Esophagus (tissue), 2 donors: ENCODE measurements around the gene CTSO. TPM values are rescaled to one million over a fixed set of nuclear protein-coding genes. Genes with fewer than 3 reads are reported as not detected.

Experiments used
- H3K27ac ChIP-seq, 2 donors: one replicate each; pipeline ENCODE4 v1.5.1; 2013; ENCODE audit warnings: low read depth in 2 of 2, mild to moderate bottlenecking in 2 of 2, inconsistent platforms in 1 of 2, low read length in 1 of 2, moderate library complexity in 1 of 2
- H3K27me3 ChIP-seq, 2 donors: one replicate each; pipeline ENCODE4 v1.6.1; 2013; ENCODE audit warnings: low read length in 2 of 2, control low read depth in 1 of 2, mild to moderate bottlenecking in 1 of 2; ENCODE audit not compliant: insufficient read depth in 2 of 2, control insufficient read depth in 1 of 2
- H3K36me3 ChIP-seq, 2 donors: one replicate each; pipeline ENCODE4 v1.6.1; 2013; ENCODE audit warnings: low read length in 1 of 2; ENCODE audit not compliant: control insufficient read depth in 2 of 2, insufficient read depth in 2 of 2
- H3K4me1 ChIP-seq, 2 donors: one replicate each; pipeline ENCODE4 v1.6.1; 2013; ENCODE audit warnings: low read length in 1 of 2; ENCODE audit not compliant: control insufficient read depth in 2 of 2, insufficient read depth in 2 of 2
- H3K4me3 ChIP-seq, 2 donors: one replicate each; pipeline ENCODE4 v1.5.1; 2013; ENCODE audit warnings: low read length in 2 of 2, mild to moderate bottlenecking in 2 of 2, low read depth in 1 of 2, moderate library complexity in 1 of 2
- H3K9me3 ChIP-seq, 2 donors: one replicate each; pipeline ENCODE4 v1.6.1; 2013; ENCODE audit warnings: mild to moderate bottlenecking in 2 of 2, low read depth in 1 of 2, low read length in 1 of 2, moderate library complexity in 1 of 2; ENCODE audit not compliant: control insufficient read depth in 2 of 2, insufficient read depth in 1 of 2
- WGBS, 2 donors: extraction: QIAGEN DNeasy Blood & Tissue Kit; methylation state at CpG; one replicate each; pipeline ENCODE4 v1.1.7; 2013; 5-methylcytosine and 5-hydroxymethylcytosine counted together
- polyA plus RNA-seq, 2 donors: library from polyadenylated mRNA; stranded (reverse); fragments of 200-250 nt; gene quantifications; one replicate each; pipeline ENCODE4 v1.2.3, GENCODE V29; 2013
- donor health status: healthy with polysubstance abuse.
- donor health status: Bipolar disorder and iron deficiency.

Gene CTSO
- polyA plus RNA-seq, 2 donors = 0.96 to 2.6 TPM

GRCh38 chr4:155959417-155959816, 5.8 kb upstream of the CTSO start:
- Histone ChIP-seq H3K4me3 (no peak overlapping the region), H3K4me1 (no peaks in the 10 kb centered on the region), H3K9me3 (peaks cover 0 to 2% of the 10 kb centered on the region in 2 donors), H3K27ac (no peak overlapping the region), H3K27me3 (no peaks in the 10 kb centered on the region), H3K36me3 (no peaks in the 10 kb centered on the region)
- 72 to 89% methylated on average over 4 of the region's 4 CpGs for WGBS, 2 donors

DNA sequence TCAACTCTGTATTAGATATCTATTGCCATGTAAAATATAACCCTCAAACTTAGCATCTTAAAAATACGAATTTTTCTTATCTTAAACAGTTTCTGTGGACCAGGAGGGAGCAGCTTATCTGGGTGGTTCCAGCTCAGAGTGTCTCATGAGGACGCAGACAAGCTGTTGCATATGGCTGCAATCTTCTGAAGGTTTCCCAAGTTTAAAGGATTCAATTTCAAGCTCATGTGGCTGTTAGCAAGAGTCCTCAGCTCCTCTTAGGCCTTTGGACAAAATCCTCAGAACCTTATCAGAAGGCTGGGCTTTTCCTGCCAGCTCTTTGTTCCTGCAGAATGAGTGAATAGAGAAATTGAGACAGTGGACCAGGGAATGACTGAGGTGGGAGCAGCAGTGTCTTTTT, 2.8 kb upstream of the CTSO start:
- no peak overlapping the region for H3K27ac ChIP-seq
- no peaks in the 10 kb centered on the region for H3K36me3 ChIP-seq
- WGBS, 2 donors = 79 to 85% methylated on average over 2 of the region's 2 CpGs
- H3K27me3 ChIP-seq = no peaks in the 10 kb centered on the region
- H3K9me3 ChIP-seq = peaks cover 0 to 2% of the 10 kb centered on the region in 2 donors
- no peaks in the 10 kb centered on the region for H3K4me1 ChIP-seq
- H3K4me3 ChIP-seq = no peak overlapping the region

DNA sequence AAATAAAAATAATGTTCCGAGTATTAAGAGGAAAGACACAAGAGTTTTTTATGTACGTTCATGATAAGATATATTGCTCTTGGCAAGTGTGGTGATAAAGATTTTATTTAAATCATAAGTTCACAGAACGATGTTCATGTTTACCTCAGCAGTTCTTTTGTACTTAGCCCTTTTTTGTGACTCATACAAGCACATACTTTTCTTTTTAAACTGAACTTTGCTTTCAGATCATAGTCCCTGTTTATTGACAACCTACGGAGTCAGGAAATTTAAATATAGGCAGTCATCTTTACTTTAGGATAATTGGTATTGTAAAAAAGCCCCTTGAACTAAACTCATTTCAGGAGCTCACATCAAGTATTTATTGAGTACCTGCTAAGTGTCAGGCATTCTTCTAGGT, 1.3 kb upstream of the CTSO start:
- H3K27ac ChIP-seq = no peak overlapping the region
- H3K4me3 ChIP-seq = no peak overlapping the region
- H3K4me1 ChIP-seq = no peaks in the 10 kb centered on the region
- H3K9me3 ChIP-seq = peaks cover 0 to 2% of the 10 kb centered on the region in 2 donors
- H3K36me3 ChIP-seq = no peaks in the 10 kb centered on the region
- 61 to 68% methylated on average over 4 of the region's 4 CpGs for WGBS, 2 donors
- H3K27me3 ChIP-seq = no peaks in the 10 kb centered on the region

- no peaks in the 10 kb centered on the region for H3K4me1 ChIP-seq
- 74 to 77% methylated on average over 11 of the region's 11 CpGs for WGBS, 2 donors
- no peaks in the 10 kb centered on the region for H3K36me3 ChIP-seq
- H3K27me3 ChIP-seq = no peaks in the 10 kb centered on the region
- H3K4me3 ChIP-seq = peak overlapping the region; percentile 78 to 82
- H3K27ac ChIP-seq = peak overlapping the region; percentile 97
- H3K9me3 ChIP-seq = no peaks in the 10 kb centered on the region
Measured at GRCh38 chr4:155954118-155954685, 536 bp upstream of the CTSO start.

DNA sequence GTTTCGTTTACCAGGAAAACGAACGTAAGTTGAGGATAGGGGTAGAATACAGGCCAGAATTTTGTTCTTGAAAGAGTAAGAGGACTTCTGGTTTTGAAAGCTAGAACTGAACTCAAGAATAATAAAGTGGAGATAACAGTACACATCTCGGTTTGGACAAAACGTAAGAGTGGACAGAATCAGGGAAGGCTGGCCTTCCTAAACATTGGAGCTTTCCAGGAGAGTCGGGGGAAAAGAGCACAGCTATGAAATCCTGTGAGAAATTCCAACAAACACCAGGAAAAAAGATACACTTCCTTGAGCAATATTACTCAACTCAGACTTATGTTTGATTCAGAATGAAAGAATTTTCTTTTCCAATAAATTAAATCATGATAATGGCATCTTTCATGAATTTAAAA, 1.2 kb downstream of the CTSO start:
- no peak overlapping the region for H3K27ac ChIP-seq
- H3K4me1 ChIP-seq = no peaks in the 10 kb centered on the region
- no peak overlapping the region for H3K4me3 ChIP-seq
- no peaks in the 10 kb centered on the region for H3K27me3 ChIP-seq
- WGBS, 2 donors = 49 to 51% methylated on average over 6 of the region's 6 CpGs
- H3K9me3 ChIP-seq = no peaks in the 10 kb centered on the region
- H3K36me3 ChIP-seq = no peaks in the 10 kb centered on the region

DNA sequence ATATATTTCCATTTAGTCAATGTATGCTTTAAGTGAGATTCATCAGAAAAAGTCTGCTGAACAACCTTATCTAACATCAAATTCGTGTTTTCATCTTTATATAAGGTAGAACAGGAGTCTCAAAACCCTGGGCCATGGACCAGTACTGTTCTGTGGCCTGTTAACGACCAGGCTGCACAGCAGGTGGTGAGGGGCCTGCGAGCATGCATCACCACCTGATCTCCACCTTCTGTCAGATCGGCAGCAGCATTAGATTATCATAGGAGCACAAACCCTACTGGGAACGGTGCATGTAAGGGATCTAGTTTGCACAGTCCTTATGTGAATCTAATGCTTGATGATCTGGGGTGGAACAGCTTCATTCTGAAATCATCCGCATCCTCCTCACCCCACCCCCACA, 3.2 kb downstream of the CTSO start:
- H3K27ac ChIP-seq = no peak overlapping the region
- 77 to 90% methylated on average over 6 of the region's 6 CpGs for WGBS, 2 donors

GRCh38 chr4:155948541-155948940, 5.1 kb downstream of the CTSO start:
- Histone ChIP-seq H3K4me3 (no peak overlapping the region), H3K27ac (no peak overlapping the region), H3K27me3 (no peaks in the 10 kb centered on the region), H3K36me3 (no peaks in the 10 kb centered on the region), H3K9me3 (no peaks in the 10 kb centered on the region), H3K4me1 (no peaks in the 10 kb centered on the region)
- 71 to 81% methylated on average over 1 of the region's 1 CpG for WGBS, 2 donors

More for the DNA sequence above, 3.2 kb downstream of the CTSO start:
- Histone ChIP-seq H3K4me1 (no peaks in the 10 kb centered on the region), H3K9me3 (no peaks in the 10 kb centered on the region), H3K36me3 (no peaks in the 10 kb centered on the region), H3K27me3 (no peaks in the 10 kb centered on the region), H3K4me3 (no peak overlapping the region)

- Histone ChIP-seq H3K27ac (no peak overlapping the region), H3K9me3 (no peaks in the 10 kb centered on the region), H3K27me3 (no peaks in the 10 kb centered on the region), H3K4me1 (no peaks in the 10 kb centered on the region), H3K4me3 (no peak overlapping the region), H3K36me3 (no peaks in the 10 kb centered on the region)
- WGBS, 2 donors = 54 to 67% methylated on average over 4 of the region's 4 CpGs
Measured at GRCh38 chr4:155946486-155946885, 7.2 kb downstream of the CTSO start.

DNA sequence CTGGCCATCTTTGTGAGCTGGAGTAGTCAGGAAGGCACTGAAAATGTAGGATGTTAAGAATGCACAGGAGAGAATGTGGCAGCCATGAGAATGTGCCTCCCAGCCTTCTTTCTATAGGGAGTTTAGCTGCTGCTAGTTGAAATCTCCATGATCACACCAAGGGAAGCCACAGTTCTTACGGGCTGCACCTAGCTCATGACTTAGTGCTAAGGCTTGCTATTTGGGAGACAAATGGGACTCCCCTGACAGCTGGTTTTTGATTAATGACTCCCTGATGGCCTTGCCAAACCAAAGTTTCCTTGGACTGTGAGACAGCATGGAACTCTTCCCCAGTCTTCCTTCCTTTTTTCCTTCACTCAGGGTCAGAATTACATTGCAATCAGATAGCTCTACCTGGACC, 9.2 kb downstream of the CTSO start:
- no peaks in the 10 kb centered on the region for H3K36me3 ChIP-seq
- no peaks in the 10 kb centered on the region for H3K9me3 ChIP-seq
- H3K4me3 ChIP-seq = no peak overlapping the region
- 66 to 100% methylated on average over 1 of the region's 1 CpG for WGBS, 2 donors
- no peaks in the 10 kb centered on the region for H3K4me1 ChIP-seq
- H3K27ac ChIP-seq = no peak overlapping the region
- H3K27me3 ChIP-seq = no peaks in the 10 kb centered on the region

- H3K9me3 ChIP-seq = no peaks in the 10 kb centered on the region
- peaks cover 0 to 2% of the 10 kb centered on the region in 2 donors for H3K36me3 ChIP-seq
- H3K4me3 ChIP-seq = no peak overlapping the region
- no peaks in the 10 kb centered on the region for H3K27me3 ChIP-seq
- 57 to 87% methylated on average over 3 of the region's 3 CpGs for WGBS, 2 donors
- no peak overlapping the region for H3K27ac ChIP-seq
- no peaks in the 10 kb centered on the region for H3K4me1 ChIP-seq
Measured at GRCh38 chr4:155943605-155944291, 9.9 kb downstream of the CTSO start.
